Loucy (cell line): ENCODE data around the gene ST7L.

Source experiments
- H2AFZ ChIP-seq: fragments of 200-600 bp; sonication (generic); 2 replicates; pipeline ENCODE4 v1.6.0; 2016; ENCODE audit warnings: antibody characterized with exemption, mild to moderate bottlenecking, low read length, moderate library complexity
- H3F3A ChIP-seq: fragments of 200-600 bp; 2 replicates; pipeline ENCODE4 v1.6.0; 2016; ENCODE audit warnings: antibody characterized with exemption, low read depth, mild to moderate bottlenecking
- H3K27me3 ChIP-seq: fragments of 200-600 bp; sonication (generic); 2 replicates; pipeline ENCODE4 v1.6.1; 2014; ENCODE audit warnings: low read length, mild to moderate bottlenecking; ENCODE audit not compliant: insufficient read depth, poor library complexity, severe bottlenecking
- H3K36me3 ChIP-seq: fragments of 200-600 bp; sonication (generic); 2 replicates; pipeline ENCODE4 v1.6.1; 2016; ENCODE audit warnings: low read length; ENCODE audit not compliant: insufficient read depth
- H3K4me1 ChIP-seq: fragments of 200-600 bp; sonication (generic); 2 replicates; pipeline ENCODE4 v1.5.1; 2014; ENCODE audit warnings: low read length, mild to moderate bottlenecking; ENCODE audit not compliant: insufficient read depth, poor library complexity, severe bottlenecking
- H3K4me2 ChIP-seq: fragments of 200-600 bp; sonication (generic); 2 replicates; pipeline ENCODE4 v1.6.0; 2014; ENCODE audit warnings: antibody characterized with exemption, low read length, low read depth, mild to moderate bottlenecking; ENCODE audit not compliant: poor library complexity, severe bottlenecking
- H3K4me3 ChIP-seq: fragments of 200-600 bp; sonication (generic); 2 replicates; pipeline ENCODE4 v1.5.1; 2014; ENCODE audit warnings: low read length, mild to moderate bottlenecking, mixed read lengths; ENCODE audit not compliant: poor library complexity, severe bottlenecking
- H3K79me2 ChIP-seq: fragments of 200-600 bp; sonication (generic); 2 replicates; pipeline ENCODE4 v1.6.1; 2014; ENCODE audit warnings: low read length; ENCODE audit not compliant: insufficient read depth
- H3K9ac ChIP-seq: fragments of 200-600 bp; sonication (generic); 2 replicates; pipeline ENCODE4 v1.6.0; 2014; ENCODE audit warnings: mild to moderate bottlenecking, low read depth, low read length, moderate library complexity; ENCODE audit not compliant: poor library complexity, severe bottlenecking
- H3K9me2 ChIP-seq: fragments of 200-600 bp; sonication (generic); replicated peaks from 2 replicates; pipeline ENCODE4 v1.6.1; 2016; ENCODE audit warnings: low read depth, low read length, mixed read lengths
- H3K9me3 ChIP-seq: fragments of 200-600 bp; sonication (generic); 2 replicates; pipeline ENCODE4 v1.6.1; 2014; ENCODE audit warnings: mild to moderate bottlenecking, antibody characterized with exemption, low read length, low read depth; ENCODE audit not compliant: insufficient read depth
- H4K20me1 ChIP-seq: fragments of 200-600 bp; sonication (generic); 2 replicates; pipeline ENCODE4 v1.6.0; 2014; ENCODE audit warnings: antibody characterized with exemption, low read length, mild to moderate bottlenecking; ENCODE audit not compliant: insufficient read depth, poor library complexity, severe bottlenecking
- EZH2phosphoT487 ChIP-seq: fragments of 200-600 bp; IDR thresholded peaks from 2 replicates; pipeline ENCODE4 v1.6.1; 2018; ENCODE audit warnings: antibody characterized with exemption, mild to moderate bottlenecking, moderate library complexity, borderline replicate concordance
- TF ChIP-seq, protein P1 (sequence below): fragments of 200-600 bp; sonication (generic); conservative IDR thresholded peaks from 2 replicates; pipeline ENCODE4 v1.5.1; 2014; ENCODE audit warnings: mild to moderate bottlenecking, antibody characterized with exemption, low read length

The ST7L gene

DNA sequence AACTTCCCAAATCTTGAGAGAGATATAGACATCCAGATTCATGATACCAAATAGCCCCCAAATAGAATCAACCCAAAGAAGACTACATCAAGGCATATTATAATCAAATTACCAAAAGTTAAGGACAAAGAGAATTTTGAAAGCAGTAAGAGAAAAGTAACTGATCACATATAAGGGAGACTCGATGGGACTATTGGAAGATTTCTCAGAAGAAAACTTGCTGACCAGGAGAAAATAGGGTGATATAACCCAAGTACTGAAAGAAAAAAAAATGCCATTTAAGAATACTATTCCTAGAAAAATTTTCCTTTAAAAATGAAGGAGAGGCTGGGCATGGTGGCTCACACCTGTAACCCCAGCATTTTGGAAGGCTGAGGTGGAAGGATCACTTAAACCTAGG is 140.6 kb downstream of the ST7L start:
- H4K20me1 ChIP-seq = no peaks in the 10 kb centered on the region
- peaks cover 20% of the 10 kb centered on the region for H3K9me3 ChIP-seq
- H3K27me3 ChIP-seq = no peaks in the 10 kb centered on the region
- H3K4me2 ChIP-seq = no peak overlapping the region
- TF ChIP-seq, protein P1, sequence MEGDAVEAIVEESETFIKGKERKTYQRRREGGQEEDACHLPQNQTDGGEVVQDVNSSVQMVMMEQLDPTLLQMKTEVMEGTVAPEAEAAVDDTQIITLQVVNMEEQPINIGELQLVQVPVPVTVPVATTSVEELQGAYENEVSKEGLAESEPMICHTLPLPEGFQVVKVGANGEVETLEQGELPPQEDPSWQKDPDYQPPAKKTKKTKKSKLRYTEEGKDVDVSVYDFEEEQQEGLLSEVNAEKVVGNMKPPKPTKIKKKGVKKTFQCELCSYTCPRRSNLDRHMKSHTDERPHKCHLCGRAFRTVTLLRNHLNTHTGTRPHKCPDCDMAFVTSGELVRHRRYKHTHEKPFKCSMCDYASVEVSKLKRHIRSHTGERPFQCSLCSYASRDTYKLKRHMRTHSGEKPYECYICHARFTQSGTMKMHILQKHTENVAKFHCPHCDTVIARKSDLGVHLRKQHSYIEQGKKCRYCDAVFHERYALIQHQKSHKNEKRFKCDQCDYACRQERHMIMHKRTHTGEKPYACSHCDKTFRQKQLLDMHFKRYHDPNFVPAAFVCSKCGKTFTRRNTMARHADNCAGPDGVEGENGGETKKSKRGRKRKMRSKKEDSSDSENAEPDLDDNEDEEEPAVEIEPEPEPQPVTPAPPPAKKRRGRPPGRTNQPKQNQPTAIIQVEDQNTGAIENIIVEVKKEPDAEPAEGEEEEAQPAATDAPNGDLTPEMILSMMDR = no peak
- TF ChIP-seq EZH2phosphoT487 = no peak
- H3K79me2 ChIP-seq = no peaks in the 10 kb centered on the region
- no peak overlapping the region for H3K9ac ChIP-seq
- H2AFZ ChIP-seq = no peak overlapping the region
- H3K4me3 ChIP-seq = no peak overlapping the region
- H3K9me2 ChIP-seq = no peaks in the 10 kb centered on the region
- no peaks in the 10 kb centered on the region for H3F3A ChIP-seq
- no peaks in the 10 kb centered on the region for H3K4me1 ChIP-seq
- no peaks in the 10 kb centered on the region for H3K36me3 ChIP-seq

DNA sequence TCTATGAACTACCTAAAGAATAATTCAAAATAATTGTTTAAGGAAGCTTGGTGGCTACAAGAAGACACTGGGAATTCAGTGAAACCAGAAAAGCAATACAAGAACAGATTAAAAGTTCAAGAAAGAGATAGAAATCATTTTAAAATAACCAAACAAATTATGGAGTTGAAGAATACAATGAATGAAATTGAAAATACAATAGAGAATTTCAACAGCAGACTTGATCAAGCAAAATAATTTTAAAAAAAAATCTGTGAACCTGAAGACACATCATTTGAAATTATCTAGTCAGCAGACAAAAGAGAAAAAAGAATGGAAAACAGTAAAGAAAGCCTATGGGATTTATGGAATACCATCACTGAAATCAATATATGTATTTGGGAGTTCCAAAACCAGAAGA is 141.4 kb downstream of the ST7L start:
- Histone ChIP-seq H3K4me2 (no peak overlapping the region), H4K20me1 (no peaks in the 10 kb centered on the region), H3K4me3 (no peak overlapping the region), H3F3A (no peaks in the 10 kb centered on the region), H3K9me3 (peaks cover 20% of the 10 kb centered on the region), H3K27me3 (no peaks in the 10 kb centered on the region), H2AFZ (no peak overlapping the region), H3K36me3 (no peaks in the 10 kb centered on the region), H3K9me2 (no peaks in the 10 kb centered on the region), H3K4me1 (no peaks in the 10 kb centered on the region), H3K9ac (no peak overlapping the region), H3K79me2 (no peaks in the 10 kb centered on the region)
- TF ChIP-seq, protein P1 = no peak
- no peak for TF ChIP-seq EZH2phosphoT487
